Panc1 (cell line): ENCODE data around the gene PDE4C. TPM values are rescaled to one million over a fixed set of nuclear protein-coding genes. Genes with fewer than 3 reads are reported as not detected.

Experiments
- ATAC-seq: fragments of 200-7000 bp; cut with Tn5 transposase; 2 replicates; pipeline ENCODE4 v1.9.1; 2020; ENCODE audit warnings: mild to moderate bottlenecking, moderate library complexity
- BruUV-seq: library from RNA; stranded (reverse); fragments of 400-500 nt; replicated peaks from 2 replicates; lab custom pipeline; 2021; lab: Mats Ljungman, UMichigan
- CTCF ChIA-PET: fragments of 300-600 bp; sonication (Branson Sonifier 250); formaldehyde crosslinking; loops from one replicate; lab custom pipeline; 2022; ENCODE audit warnings: antibody characterized with exemption; lab: Charles Lee
- POLR2A ChIA-PET: fragments of 300-600 bp; sonication (Branson Sonifier 250); formaldehyde crosslinking; loops from one replicate; lab custom pipeline; 2022; ENCODE audit warnings: antibody characterized with exemption; lab: Charles Lee
- DNase-seq: peaks from one replicate; pipeline ENCODE4 v3.0.0-alpha.2; 2010; ENCODE audit warnings: low read depth, low spot score
- H3K27ac ChIP-seq: 2 replicates; pipeline ENCODE4 v1.5.1; 2011; ENCODE audit warnings: mild to moderate bottlenecking, low read length, inconsistent platforms
- H3K27me3 ChIP-seq: fragments of 200-500 bp; sonication (Bioruptor generic); 2 replicates; pipeline ENCODE4 v1.6.0; 2014; ENCODE audit warnings: low read length, inconsistent platforms; ENCODE audit not compliant: control insufficient read depth, insufficient read depth
- H3K36me3 ChIP-seq: fragments of 200-500 bp; sonication (Bioruptor generic); 2 replicates; pipeline ENCODE4 v1.5.1; 2014; ENCODE audit warnings: inconsistent platforms, mild to moderate bottlenecking, low read length, moderate library complexity; ENCODE audit not compliant: control insufficient read depth, insufficient read depth
- H3K4me1 ChIP-seq: 2 replicates; pipeline ENCODE4 v1.5.1; 2011; ENCODE audit warnings: inconsistent platforms, mild to moderate bottlenecking, low read length, moderate library complexity; ENCODE audit not compliant: control insufficient read depth, insufficient read depth
- H3K4me3 ChIP-seq, 2 experiments: 2 replicates each; pipeline ENCODE4 v1.5.1; 2011 to 2012; ENCODE audit warnings: low read depth in 2 of 2, low read length in 2 of 2, mild to moderate bottlenecking in 2 of 2, inconsistent platforms in 1 of 2, moderate library complexity in 1 of 2
- H3K9me3 ChIP-seq: fragments of 200-500 bp; sonication (Bioruptor generic); 2 replicates; pipeline ENCODE4 v1.5.1; 2014; ENCODE audit warnings: low read depth, mild to moderate bottlenecking, inconsistent platforms, low read length, moderate library complexity; ENCODE audit not compliant: control insufficient read depth, insufficient read depth
- POLR2AphosphoS5 ChIP-seq: IDR thresholded peaks from 2 replicates; pipeline ENCODE4 v1.6.1; 2012; ENCODE audit warnings: mild to moderate bottlenecking, low read depth, low read length, moderate library complexity
- SIN3A ChIP-seq: IDR thresholded peaks from 2 replicates; pipeline ENCODE4 v1.6.1; 2012; ENCODE audit warnings: low read depth, mild to moderate bottlenecking, low read length, moderate library complexity, borderline replicate concordance; ENCODE audit not compliant: insufficient read depth
- TCF7L2 ChIP-seq: IDR thresholded peaks from 2 replicates; pipeline ENCODE4 v1.6.1; 2011; ENCODE audit warnings: mild to moderate bottlenecking, low read depth, low read length, inconsistent platforms
- in situ Hi-C: cut with HindIII; loops from 2 replicates; pipeline ENCODE4 v1.10.0; 2016; ENCODE audit warnings: low sequenced_read_pairs, low pct_unique_long_range_greater_than_20kb
- intact Hi-C: fragments of 100-400 bp; cut with micrococcal nuclease; formaldehyde crosslinking; loops from one replicate; pipeline ENCODE4 v1.10.0; 2022; ENCODE audit not compliant: unreplicated experiment
- total RNA-seq: library from RNA; stranded (reverse); gene quantifications from one replicate; pipeline ENCODE4 v1.2.1, GENCODE V29; 2021; ENCODE audit not compliant: unreplicated experiment
- TF ChIP-seq, protein P1 (sequence below), 2 experiments: IDR thresholded peaks; 2 replicates each; pipeline ENCODE4 v1.6.1; 2011 to 2012; ENCODE audit warnings: low read depth in 2 of 2, control low read depth in 1 of 2, low read length in 1 of 2, mild to moderate bottlenecking in 1 of 2, moderate library complexity in 1 of 2; ENCODE audit not compliant: insufficient read depth in 1 of 2
- TF ChIP-seq, protein P2 (sequence below): fragments of 450-650 bp; IDR thresholded peaks from 2 replicates; pipeline ENCODE4 v1.5.1; 2017; ENCODE audit warnings: mild to moderate bottlenecking

The PDE4C gene
- total RNA-seq, 1 experiment from 2014 or later, result 0.98 TPM

DNA sequence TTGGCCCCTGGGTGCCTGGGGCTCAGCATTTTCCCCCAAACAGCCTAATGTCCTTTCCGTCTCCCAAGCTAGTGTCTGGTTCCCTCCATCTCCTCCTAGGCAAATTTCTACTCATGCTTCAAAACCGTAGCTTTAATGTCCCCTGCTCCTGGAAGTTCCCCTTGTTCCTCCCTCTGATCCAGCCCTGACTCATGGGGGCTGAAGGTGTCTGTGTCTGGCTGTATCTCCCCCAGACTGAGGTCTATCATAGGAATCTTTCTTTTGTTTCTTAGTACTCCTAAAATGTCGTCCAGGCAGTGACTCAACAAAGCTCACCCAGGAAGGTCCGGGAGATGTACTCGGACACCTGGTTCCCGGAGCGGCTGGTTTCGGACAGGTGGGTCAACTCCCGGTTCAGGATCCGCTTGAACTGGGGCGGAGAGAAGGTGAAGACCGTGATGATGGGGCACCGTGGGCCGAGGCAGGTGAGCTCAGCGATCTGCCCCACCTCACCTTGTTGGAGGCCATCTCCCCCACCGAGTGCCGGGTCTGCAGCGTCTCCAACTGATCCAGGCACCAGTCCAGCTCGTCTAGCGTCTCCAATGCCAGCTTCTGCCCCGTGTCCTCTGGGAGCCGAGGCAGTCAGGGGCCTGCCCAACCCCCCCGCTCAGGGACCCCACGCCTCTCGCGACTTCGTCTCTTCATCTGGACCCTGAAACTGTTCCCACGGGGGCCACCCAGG is 6.2 kb downstream of the PDE4C start:
- Histone ChIP-seq H3K27me3 (no peaks in the 10 kb centered on the region), H3K9me3 (no peaks in the 10 kb centered on the region), H3K4me3 (no peak overlapping the region), H3K27ac (no peak overlapping the region), H3K4me1 (no peaks in the 10 kb centered on the region; the same call in 1 of the 2 replicates), H3K36me3 (no peaks in the 10 kb centered on the region)
- ATAC-seq (no peak), DNase-seq (no peak)
- POLR2A ChIA-PET, result interaction anchor here (0.7 kb wide), 1 partner anchor 40 kb away, joined by 3 read pairs; no protein-coding TSS in a partner anchor
- TF ChIP-seq SIN3A, result no peak
- TF ChIP-seq, protein P1, sequence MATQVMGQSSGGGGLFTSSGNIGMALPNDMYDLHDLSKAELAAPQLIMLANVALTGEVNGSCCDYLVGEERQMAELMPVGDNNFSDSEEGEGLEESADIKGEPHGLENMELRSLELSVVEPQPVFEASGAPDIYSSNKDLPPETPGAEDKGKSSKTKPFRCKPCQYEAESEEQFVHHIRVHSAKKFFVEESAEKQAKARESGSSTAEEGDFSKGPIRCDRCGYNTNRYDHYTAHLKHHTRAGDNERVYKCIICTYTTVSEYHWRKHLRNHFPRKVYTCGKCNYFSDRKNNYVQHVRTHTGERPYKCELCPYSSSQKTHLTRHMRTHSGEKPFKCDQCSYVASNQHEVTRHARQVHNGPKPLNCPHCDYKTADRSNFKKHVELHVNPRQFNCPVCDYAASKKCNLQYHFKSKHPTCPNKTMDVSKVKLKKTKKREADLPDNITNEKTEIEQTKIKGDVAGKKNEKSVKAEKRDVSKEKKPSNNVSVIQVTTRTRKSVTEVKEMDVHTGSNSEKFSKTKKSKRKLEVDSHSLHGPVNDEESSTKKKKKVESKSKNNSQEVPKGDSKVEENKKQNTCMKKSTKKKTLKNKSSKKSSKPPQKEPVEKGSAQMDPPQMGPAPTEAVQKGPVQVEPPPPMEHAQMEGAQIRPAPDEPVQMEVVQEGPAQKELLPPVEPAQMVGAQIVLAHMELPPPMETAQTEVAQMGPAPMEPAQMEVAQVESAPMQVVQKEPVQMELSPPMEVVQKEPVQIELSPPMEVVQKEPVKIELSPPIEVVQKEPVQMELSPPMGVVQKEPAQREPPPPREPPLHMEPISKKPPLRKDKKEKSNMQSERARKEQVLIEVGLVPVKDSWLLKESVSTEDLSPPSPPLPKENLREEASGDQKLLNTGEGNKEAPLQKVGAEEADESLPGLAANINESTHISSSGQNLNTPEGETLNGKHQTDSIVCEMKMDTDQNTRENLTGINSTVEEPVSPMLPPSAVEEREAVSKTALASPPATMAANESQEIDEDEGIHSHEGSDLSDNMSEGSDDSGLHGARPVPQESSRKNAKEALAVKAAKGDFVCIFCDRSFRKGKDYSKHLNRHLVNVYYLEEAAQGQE (IDR thresholded peaks at IDR 0.05; ENCODE audit: insufficient read depth in 1 of 2, low read depth in 2 of 2, low read length in 1 of 2), result no peak
- no peak for TF ChIP-seq POLR2AphosphoS5
- no peak for TF ChIP-seq TCF7L2
- TF ChIP-seq, protein P2, sequence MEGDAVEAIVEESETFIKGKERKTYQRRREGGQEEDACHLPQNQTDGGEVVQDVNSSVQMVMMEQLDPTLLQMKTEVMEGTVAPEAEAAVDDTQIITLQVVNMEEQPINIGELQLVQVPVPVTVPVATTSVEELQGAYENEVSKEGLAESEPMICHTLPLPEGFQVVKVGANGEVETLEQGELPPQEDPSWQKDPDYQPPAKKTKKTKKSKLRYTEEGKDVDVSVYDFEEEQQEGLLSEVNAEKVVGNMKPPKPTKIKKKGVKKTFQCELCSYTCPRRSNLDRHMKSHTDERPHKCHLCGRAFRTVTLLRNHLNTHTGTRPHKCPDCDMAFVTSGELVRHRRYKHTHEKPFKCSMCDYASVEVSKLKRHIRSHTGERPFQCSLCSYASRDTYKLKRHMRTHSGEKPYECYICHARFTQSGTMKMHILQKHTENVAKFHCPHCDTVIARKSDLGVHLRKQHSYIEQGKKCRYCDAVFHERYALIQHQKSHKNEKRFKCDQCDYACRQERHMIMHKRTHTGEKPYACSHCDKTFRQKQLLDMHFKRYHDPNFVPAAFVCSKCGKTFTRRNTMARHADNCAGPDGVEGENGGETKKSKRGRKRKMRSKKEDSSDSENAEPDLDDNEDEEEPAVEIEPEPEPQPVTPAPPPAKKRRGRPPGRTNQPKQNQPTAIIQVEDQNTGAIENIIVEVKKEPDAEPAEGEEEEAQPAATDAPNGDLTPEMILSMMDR, result no peak
- CTCF ChIA-PET, result interaction anchor here (0.6 kb wide), 1 partner anchor 53 kb away, joined by 3 read pairs; no protein-coding TSS in a partner anchor
- in situ Hi-C loops (no loop called here), intact Hi-C loops (no loop called here)
- BruUV-seq, result no TSS peak

DNA sequence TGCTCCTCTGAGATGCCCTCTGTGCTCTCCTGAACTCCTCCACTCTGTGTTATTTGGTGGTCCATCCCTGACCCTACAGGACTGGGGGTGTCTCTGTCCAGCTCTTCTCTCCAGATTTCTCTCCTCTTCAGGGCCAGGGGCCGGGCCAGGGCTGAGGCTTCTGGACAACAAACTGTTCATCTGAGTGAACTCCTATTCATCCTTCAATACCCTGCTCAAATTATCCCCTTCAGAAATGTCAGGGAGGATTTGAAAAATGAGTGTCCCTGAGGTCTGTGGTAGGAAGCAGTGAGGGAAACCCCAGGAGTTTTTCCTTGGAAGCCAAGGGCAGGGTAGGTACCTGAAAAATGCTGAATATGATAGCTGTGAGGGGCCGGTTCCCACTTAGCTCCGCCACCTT is 7.6 kb downstream of the PDE4C start:
- Histone ChIP-seq H3K36me3 (no peaks in the 10 kb centered on the region), H3K27me3 (no peaks in the 10 kb centered on the region), H3K4me3 (no peak overlapping the region), H3K9me3 (no peaks in the 10 kb centered on the region), H3K27ac (no peak overlapping the region), H3K4me1 (no peaks in the 10 kb centered on the region)
- POLR2A ChIA-PET, result no interaction called here
- intact Hi-C loops, result no loop called here
- in situ Hi-C loops, result no loop called here
- no peak for TF ChIP-seq SIN3A
- DNase-seq, result no peak
- BruUV-seq, result no TSS peak
- CTCF ChIA-PET, result interaction anchor here (0.5 kb wide), 1 partner anchor 19 kb away, joined by 7 read pairs; no protein-coding TSS in a partner anchor
- no peak for ATAC-seq

DNA sequence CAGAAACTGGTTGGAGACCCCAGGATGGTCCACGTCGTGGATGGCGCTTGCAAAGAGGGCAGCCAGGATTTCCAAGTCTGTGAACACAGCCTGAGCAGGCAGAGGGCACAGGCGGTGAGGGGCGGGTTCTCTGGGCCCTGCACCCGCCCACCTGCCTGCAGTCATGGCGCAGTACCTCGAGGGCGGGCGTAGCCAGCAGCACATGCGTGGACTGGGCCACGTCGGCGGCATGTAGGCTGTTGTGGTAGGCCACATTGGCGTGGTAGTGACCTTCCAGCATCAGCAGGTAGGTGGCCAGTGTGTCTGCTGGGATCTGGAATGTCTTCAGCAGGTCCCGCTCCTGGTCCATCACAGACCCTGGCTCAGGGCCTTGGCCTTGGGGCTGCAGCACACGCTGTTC is 8.1 kb downstream of the PDE4C start:
- ATAC-seq (no peak), DNase-seq (no peak)
- H3K9me3 ChIP-seq, result no peaks in the 10 kb centered on the region
- H3K27me3 ChIP-seq, result no peaks in the 10 kb centered on the region
- no peak overlapping the region for H3K4me3 ChIP-seq
- no peak overlapping the region for H3K27ac ChIP-seq
- in situ Hi-C loops (no loop called here), intact Hi-C loops (no loop called here)
- POLR2A ChIA-PET, result no interaction called here
- no TSS peak for BruUV-seq
- CTCF ChIA-PET, result no interaction called here
- H3K36me3 ChIP-seq, result no peaks in the 10 kb centered on the region
- no peaks in the 10 kb centered on the region for H3K4me1 ChIP-seq
- TF ChIP-seq SIN3A (no peak), POLR2AphosphoS5 (no peak), TCF7L2 (no peak)
- TF ChIP-seq, protein P2, result no peak
- TF ChIP-seq, protein P1 (IDR thresholded peaks at IDR 0.05; ENCODE audit: insufficient read depth in 1 of 2, low read depth in 2 of 2, low read length in 1 of 2), result no peak
